ENCODE measurements around the gene ARGLU1.

DNA sequence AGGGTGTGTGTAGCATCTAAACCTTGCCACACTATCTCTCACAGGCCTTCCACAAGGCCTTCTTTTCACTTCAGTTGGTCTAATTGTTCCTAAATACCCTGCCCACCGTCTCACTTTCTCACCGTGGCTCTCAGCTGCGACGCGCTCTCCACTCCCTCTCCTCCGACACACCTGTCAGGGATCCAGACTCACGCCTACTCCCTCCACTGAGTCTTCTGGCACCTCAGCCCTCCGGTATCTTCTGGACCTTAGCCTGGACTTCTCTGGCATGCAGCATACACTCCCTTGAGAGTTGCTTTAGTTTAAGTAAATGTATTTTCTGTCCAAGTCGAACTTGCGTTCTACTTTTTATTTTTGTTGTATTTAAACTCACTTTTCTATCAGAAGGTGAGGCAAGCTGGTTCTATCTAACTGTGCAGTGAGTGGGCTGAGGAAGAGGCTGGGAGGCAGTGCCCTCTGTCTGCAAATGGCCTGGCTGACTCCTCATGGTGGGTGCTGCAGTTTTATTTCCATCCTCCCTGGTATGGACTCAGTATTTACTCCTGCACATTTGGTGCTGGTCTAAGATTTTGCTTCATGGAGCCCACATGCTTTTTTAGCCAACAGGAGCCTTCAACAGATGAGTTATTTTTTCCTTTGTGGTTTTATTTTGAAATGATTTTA lies 28.5 kb upstream of the ARGLU1 start:
- TF ChIP-seq, protein P1, sequence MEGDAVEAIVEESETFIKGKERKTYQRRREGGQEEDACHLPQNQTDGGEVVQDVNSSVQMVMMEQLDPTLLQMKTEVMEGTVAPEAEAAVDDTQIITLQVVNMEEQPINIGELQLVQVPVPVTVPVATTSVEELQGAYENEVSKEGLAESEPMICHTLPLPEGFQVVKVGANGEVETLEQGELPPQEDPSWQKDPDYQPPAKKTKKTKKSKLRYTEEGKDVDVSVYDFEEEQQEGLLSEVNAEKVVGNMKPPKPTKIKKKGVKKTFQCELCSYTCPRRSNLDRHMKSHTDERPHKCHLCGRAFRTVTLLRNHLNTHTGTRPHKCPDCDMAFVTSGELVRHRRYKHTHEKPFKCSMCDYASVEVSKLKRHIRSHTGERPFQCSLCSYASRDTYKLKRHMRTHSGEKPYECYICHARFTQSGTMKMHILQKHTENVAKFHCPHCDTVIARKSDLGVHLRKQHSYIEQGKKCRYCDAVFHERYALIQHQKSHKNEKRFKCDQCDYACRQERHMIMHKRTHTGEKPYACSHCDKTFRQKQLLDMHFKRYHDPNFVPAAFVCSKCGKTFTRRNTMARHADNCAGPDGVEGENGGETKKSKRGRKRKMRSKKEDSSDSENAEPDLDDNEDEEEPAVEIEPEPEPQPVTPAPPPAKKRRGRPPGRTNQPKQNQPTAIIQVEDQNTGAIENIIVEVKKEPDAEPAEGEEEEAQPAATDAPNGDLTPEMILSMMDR (IDR thresholded peaks at IDR 0.05) = no peak
- no peak for TF ChIP-seq ZFX (IDR thresholded peaks at IDR 0.05; ENCODE audit: borderline replicate concordance)

All from 22Rv1 (cell line).